Left renal cortex interstitium (tissue), 4 donors: ENCODE data around the gene NUP37. TPM values are rescaled to one million over a fixed set of nuclear protein-coding genes. Genes with fewer than 3 reads are reported as not detected.
"Not testable (repeated sequence)": the region's sequence is repeated elsewhere in the genome, so short reads cannot be mapped to it uniquely, and the experiment has no call there.

Experiments used
- DNase-seq, 4 donors: peaks; one replicate each; pipeline ENCODE4 v3.0.0-alpha.2; 2013; ENCODE audit warnings: low read depth in 4 of 4, low spot score in 2 of 4, missing footprints in 1 of 4
- polyA plus RNA-seq, 4 donors: library from polyadenylated mRNA; unstranded; fragments of 120-200 nt; gene quantifications; one replicate each; pipeline ENCODE4 v1.2.1, GENCODE V29; 2013; ENCODE audit not compliant: insufficient read length in 4 of 4

Gene NUP37
- polyA plus RNA-seq, result 10 to 100 TPM; 27.9 to 36.7 (median 34.0) TPM

GRCh38 chr12:102119674-102120563, at the start of gene NUP37, which contains the start of gene PARPBP:
NUP37 (minus strand) TSS chr12:102120114; CDS start chr12:102118518, 1,596 bp downstream.
PARPBP (plus strand) TSS chr12:102120183; CDS start chr12:102123889, 3,706 bp downstream.
- peak; percentile 63 to 90 (median 75) for DNase-seq

- no peak for DNase-seq
Measured at GRCh38 chr12:102167821-102168604, 48.1 kb upstream of the NUP37 start.

GRCh38 chr12:102163383-102163782, 43.5 kb upstream of the NUP37 start:
- no peak for DNase-seq

GRCh38 chr12:102155206-102155605, 35.3 kb upstream of the NUP37 start:
- not testable (repeated sequence) for DNase-seq

GRCh38 chr12:102147062-102147587, 27.2 kb upstream of the NUP37 start:
- DNase-seq, result not testable (repeated sequence)

GRCh38 chr12:102144221-102144620, 24.3 kb upstream of the NUP37 start:
- no peak for DNase-seq

- not testable (repeated sequence) for DNase-seq
Measured at GRCh38 chr12:102142866-102143373, 23.0 kb upstream of the NUP37 start.

- not testable (repeated sequence) for DNase-seq
Measured at GRCh38 chr12:102137619-102138018, 17.7 kb upstream of the NUP37 start.

- DNase-seq, result not testable (repeated sequence)
Measured at GRCh38 chr12:102131442-102131841, 11.5 kb upstream of the NUP37 start.

GRCh38 chr12:102130720-102131119, 10.8 kb upstream of the NUP37 start:
- DNase-seq, result not testable (repeated sequence)

- not testable (repeated sequence) for DNase-seq
Measured at GRCh38 chr12:102121328-102121727, 1.4 kb upstream of the NUP37 start.

- DNase-seq, result no peak
Measured at GRCh38 chr12:102120886-102121285, 972 bp upstream of the NUP37 start.

- no peak for DNase-seq
Measured at GRCh38 chr12:102120564-102120873, 605 bp upstream of the NUP37 start.

GRCh38 chr12:102118874-102119273, 1.0 kb downstream of the NUP37 start:
- DNase-seq, result no peak

- no peak for DNase-seq
Measured at GRCh38 chr12:102116392-102116791, 3.5 kb downstream of the NUP37 start.

GRCh38 chr12:102114212-102114611, 5.7 kb downstream of the NUP37 start:
- no peak for DNase-seq

GRCh38 chr12:102110782-102111181, 9.1 kb downstream of the NUP37 start:
- no peak for DNase-seq

- DNase-seq, result no peak
Measured at GRCh38 chr12:102107970-102108369, 11.9 kb downstream of the NUP37 start.

- DNase-seq, result no peak
Measured at GRCh38 chr12:102106905-102107304, 13.0 kb downstream of the NUP37 start.

- no peak for DNase-seq
Measured at GRCh38 chr12:102096855-102097254, 23.1 kb downstream of the NUP37 start.

GRCh38 chr12:102095677-102096263, 24.1 kb downstream of the NUP37 start:
- no peak for DNase-seq
